Measurements from ENCODE around the gene CERS3. TPM values are rescaled to one million over a fixed set of nuclear protein-coding genes. Genes with fewer than 3 reads are reported as not detected.

CERS3 gene
- total RNA-seq, 1 donor from 2014 or later = not detected

- ATAC-seq (no peak), DNase-seq (ENCODE audit: missing footprints) (no peak)
- intact Hi-C loops (cut with DNase I) = no loop called here
Measured at GRCh38 chr15:100533886-100534285, 5.1 kb upstream of the CERS3 start.

DNA sequence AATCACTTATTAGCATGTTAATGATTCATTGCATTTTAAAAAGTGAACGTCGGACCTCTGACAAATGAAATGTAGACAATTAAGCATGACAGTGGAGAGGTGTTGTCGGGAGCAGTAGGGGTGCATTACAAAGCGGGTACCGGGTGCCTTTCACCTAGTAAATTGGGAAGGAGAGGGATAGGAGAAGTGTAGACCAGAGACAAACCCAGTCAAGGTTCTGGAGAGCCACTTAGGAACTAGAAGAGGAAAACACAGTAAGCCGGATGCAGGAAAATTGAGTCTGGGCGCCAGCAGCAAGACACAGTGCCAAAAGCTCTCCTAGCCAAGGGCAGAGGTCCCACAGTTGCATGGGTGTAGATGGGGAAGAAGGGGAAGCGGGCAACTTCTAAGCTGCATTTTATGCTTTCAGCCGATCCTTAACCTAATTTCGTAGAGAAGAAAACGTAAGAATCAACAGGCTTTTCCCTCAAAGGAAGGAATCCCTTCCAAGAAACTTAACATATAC lies 3.1 kb upstream of the CERS3 start:
- DNase-seq (ENCODE audit: missing footprints) (no peak), ATAC-seq (no peak)
- intact Hi-C loops (cut with DNase I) = no loop called here

GRCh38 chr15:100531204-100531603 lies 2.5 kb upstream of the CERS3 start:
- intact Hi-C loops (cut with DNase I) = no loop called here

GRCh38 chr15:100529556-100529955 lies 806 bp upstream of the CERS3 start:
- DNase-seq (ENCODE audit: missing footprints) (no peak), ATAC-seq (no peak)
- intact Hi-C loops (cut with DNase I) = no loop called here

More at GRCh38 chr15:100531204-100531603, 2.5 kb upstream of the CERS3 start:
- DNase-seq (ENCODE audit: missing footprints) (no peak), ATAC-seq (no peak)

GRCh38 chr15:100526027-100526481 lies 2.7 kb downstream of the CERS3 start:
- intact Hi-C loops (cut with DNase I) = no loop called here
- DNase-seq (ENCODE audit: missing footprints) = peak; percentile 83
- peak; percentile 98 for ATAC-seq

DNA sequence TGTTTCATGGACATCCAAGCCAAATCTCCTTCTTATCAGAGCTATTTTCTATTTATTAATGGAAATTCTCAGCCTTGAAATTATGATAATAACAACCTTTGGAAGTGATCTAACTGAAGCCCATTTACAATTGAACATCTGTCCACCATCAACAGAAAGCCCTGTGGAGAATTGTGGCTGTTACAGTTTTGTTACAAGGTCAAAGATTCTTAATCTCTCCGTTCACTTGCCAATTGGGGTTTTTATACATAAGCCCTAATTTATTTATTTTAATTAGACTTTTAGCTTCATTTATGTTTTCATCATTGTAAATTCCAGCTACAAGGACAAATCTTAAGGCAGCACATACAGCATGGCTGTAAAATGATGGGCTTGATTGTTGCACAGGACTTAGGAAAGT lies 3.3 kb downstream of the CERS3 start:
- DNase-seq (ENCODE audit: missing footprints) = no peak
- intact Hi-C loops (cut with DNase I) = no loop called here

GRCh38 chr15:100524326-100524725 lies 4.4 kb downstream of the CERS3 start:
- DNase-seq (ENCODE audit: missing footprints) (no peak), ATAC-seq (no peak)
- intact Hi-C loops (cut with DNase I) = no loop called here

More for the DNA sequence above, 3.3 kb downstream of the CERS3 start:
- ATAC-seq = no peak

DNA sequence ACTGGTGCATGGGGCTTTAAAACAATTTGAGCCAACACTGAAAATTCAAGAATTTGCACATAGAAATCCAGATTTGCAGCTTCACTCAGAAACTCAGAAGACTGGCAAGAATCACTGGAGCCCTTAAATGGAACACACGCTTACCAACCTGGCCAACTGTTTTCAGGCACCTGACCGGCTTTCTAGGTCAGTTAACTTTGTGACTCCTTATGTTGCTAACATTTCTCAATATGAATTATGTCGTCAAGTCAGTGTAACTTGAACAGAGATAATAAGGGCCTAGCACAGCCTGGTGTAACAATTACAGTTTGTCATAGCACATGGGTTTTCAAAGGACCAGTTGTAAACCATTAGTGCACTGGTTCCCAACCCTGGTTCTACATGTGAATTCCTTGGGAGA lies 6.8 kb downstream of the CERS3 start:
- DNase-seq (ENCODE audit: missing footprints) (no peak), ATAC-seq (no peak)
- intact Hi-C loops (cut with DNase I) = no loop called here

GRCh38 chr15:100520132-100520921 lies 8.4 kb downstream of the CERS3 start:
- intact Hi-C loops (cut with DNase I) = no loop called here
- DNase-seq (ENCODE audit: missing footprints) = no peak
- peak; percentile 56 for ATAC-seq

DNA sequence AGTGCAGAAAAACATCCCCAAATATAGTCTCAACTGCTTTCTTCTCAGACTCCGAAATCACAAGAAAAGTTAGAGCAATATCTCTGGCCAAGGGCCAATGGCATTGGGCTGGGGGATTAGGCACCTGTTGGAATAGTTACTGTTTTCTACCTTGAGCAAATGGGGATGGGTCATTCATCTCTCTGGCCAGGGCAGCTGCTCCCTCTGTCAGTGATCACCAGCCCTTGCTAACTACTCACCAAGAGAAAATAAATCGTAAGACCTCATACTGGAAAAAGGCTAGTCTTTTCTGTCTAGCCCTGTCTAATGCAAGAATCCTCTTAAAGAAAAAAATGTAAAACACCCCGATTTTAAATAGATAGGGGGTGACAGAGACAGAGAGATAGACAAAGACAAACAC lies 10.9 kb downstream of the CERS3 start:
- intact Hi-C loops (cut with DNase I) = no loop called here
- ATAC-seq (no peak), DNase-seq (ENCODE audit: missing footprints) (no peak)

DNA sequence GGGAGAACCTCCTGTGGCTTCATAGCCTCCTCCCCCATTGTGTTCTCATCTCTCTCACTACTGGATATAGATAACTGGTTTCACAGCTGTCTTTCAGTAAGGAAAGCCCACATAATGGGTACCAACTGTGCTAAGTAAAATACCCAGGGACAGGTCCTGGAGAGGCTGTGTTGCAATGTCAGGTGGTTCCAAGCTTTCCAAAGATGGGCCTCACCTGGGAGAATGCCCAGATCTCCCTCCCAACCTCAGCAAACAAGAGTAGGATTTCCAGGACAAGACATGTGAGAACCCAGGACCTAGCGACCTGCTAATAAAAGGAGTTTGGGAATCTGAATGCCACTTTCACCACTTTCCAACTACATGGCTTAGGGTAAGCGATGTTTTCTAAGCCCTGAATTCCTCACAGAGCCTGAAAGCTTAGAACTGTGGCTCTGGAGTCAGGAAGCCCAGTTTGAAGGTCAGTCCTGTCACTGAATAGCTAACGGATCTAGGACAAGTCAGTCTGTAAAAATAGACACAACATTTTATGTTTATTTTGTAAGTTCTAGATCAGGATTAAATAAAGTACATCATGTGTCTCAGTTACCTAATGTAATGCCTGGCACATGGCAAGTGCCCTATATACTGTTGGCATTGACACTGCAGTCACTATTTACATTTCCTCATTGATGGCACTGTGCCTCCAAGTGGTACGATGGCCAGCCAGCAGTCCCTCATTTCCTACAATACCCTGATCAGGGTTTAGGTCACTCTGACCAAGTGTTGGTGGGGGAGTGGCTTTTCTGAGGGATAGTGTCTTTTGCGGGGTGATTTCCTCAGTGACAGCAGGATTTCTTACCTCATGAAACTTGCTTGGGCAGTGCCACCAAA lies 11.9 kb downstream of the CERS3 start:
- ATAC-seq (peak; percentile 74), DNase-seq (ENCODE audit: missing footprints) (no peak)
- intact Hi-C loops (cut with DNase I) = no loop called here

DNA sequence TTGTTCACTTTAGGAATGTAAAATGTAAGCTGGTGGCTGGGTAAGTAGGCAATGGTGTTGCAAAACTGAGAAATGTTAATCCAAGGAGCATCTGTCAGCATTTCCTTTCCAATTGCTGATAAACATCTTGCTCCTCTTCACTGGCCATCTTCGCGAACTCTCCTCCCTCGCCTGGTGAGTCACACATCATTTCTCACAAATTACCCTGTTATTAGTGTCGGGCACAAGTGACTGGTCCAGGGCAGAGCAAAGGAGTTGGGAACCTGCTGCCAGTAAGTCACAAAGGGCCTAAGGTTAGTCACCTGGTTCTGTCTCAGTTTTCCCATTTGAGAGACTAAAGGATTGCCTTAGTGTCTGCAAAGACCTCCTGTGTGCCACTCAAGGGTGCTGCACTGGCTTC lies 13.0 kb downstream of the CERS3 start:
- no peak for DNase-seq (ENCODE audit: missing footprints)
- intact Hi-C loops (cut with DNase I) = no loop called here
- ATAC-seq = no peak

- ATAC-seq = no peak
- intact Hi-C loops (cut with DNase I) = no loop called here
Measured at GRCh38 chr15:100508641-100509300, 20.0 kb downstream of the CERS3 start.

DNA sequence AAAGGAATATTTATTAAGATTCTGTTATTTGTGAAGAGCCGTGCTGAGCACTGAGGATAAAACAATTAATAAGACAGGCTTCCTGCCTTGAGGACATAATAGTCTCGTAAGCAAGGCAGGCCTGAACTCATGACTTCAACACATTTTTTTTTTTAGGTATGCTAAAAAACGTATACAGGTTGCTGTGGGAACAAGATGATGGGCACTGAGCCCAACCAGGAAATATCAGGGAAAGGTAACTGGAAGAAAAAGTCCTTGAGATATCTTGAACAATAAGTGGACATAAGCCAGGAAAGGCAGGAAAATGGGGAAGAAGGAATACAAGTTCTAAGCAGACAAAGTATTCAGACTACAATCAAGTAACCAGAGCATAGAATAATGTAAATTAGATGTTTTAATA lies 26.1 kb downstream of the CERS3 start:
- intact Hi-C loops (cut with DNase I) = no loop called here
- DNase-seq (ENCODE audit: missing footprints) = no peak

More at GRCh38 chr15:100508641-100509300, 20.0 kb downstream of the CERS3 start:
- no peak for DNase-seq (ENCODE audit: missing footprints)

GRCh38 chr15:100501117-100501516 lies 27.6 kb downstream of the CERS3 start:
- intact Hi-C loops (cut with DNase I) = no loop called here
- DNase-seq (ENCODE audit: missing footprints) (no peak), ATAC-seq (no peak)

More for the DNA sequence above, 26.1 kb downstream of the CERS3 start:
- ATAC-seq = no peak

DNA sequence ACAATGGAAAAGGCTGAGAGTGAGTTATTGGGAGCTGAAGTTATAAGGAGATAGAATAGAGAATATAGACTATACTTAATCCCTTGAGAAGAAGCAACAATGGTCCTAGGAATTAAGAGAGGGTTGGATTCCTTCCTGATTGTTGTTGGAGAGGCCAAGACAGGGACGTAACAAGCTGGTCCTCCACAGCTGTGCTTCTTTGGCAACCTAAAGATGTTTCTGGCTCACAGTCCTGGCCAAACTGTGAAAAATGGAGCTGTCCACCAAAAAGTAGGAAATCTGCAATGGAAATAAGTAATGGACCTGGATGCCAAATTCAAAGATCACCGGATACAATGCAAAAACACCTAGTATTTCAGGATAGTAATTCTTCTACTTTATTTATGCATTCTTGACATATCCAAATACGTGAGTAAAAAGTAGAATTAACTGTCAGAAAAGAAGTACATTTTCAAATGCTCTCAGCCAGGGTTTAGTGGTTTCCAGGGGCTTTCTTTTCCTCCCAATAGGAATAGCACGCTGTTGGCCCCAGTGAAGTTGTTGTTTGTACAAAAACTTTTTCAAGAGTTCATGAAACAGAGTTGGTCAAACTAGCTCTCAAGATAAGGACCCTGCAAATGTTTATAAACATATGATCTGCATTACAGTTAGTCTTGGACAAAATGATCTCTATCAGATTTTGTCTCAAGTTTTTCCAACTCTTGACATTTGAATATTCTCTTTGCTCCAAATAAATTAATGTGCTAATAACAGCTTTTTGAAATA lies 28.3 kb downstream of the CERS3 start:
- DNase-seq (ENCODE audit: missing footprints) (no peak), ATAC-seq (no peak)
- intact Hi-C loops (cut with DNase I) = no loop called here

GRCh38 chr15:100495861-100496260 lies 32.9 kb downstream of the CERS3 start:
- intact Hi-C loops (cut with DNase I) = no loop called here
- ATAC-seq (no peak), DNase-seq (ENCODE audit: missing footprints) (no peak)

- intact Hi-C loops (cut with DNase I) = no loop called here
- DNase-seq (ENCODE audit: missing footprints) (no peak), ATAC-seq (no peak)
Measured at GRCh38 chr15:100493213-100493612, 35.5 kb downstream of the CERS3 start.
